HG03439 (cell line): ENCODE results near the gene INPP5B.

Experiments
- ATAC-seq: cut with Tn5 transposase; IDR thresholded peaks from one replicate; pipeline ENCODE4 v1.9.1; 2021; ENCODE audit warnings: mild to moderate bottlenecking, moderate library complexity; ENCODE audit not compliant: unreplicated experiment

INPP5B gene

GRCh38 chr1:37845049-37845646 is 101.7 kb downstream of the INPP5B start:
- no peak for ATAC-seq

GRCh38 chr1:37844536-37844935 is 102.3 kb downstream of the INPP5B start:
- no peak for ATAC-seq

GRCh38 chr1:37841652-37842051 is 105.2 kb downstream of the INPP5B start:
- ATAC-seq, result no peak

GRCh38 chr1:37840711-37841110 is 106.1 kb downstream of the INPP5B start:
- ATAC-seq, result no peak

GRCh38 chr1:37839676-37840075 is 107.2 kb downstream of the INPP5B start:
- no peak for ATAC-seq

- no peak for ATAC-seq
Observed at GRCh38 chr1:37836788-37837187, 110.1 kb downstream of the INPP5B start.

- no peak for ATAC-seq
Observed at GRCh38 chr1:37831809-37832208, 115.0 kb downstream of the INPP5B start.

GRCh38 chr1:37831109-37831508 is 115.7 kb downstream of the INPP5B start:
- no peak for ATAC-seq

GRCh38 chr1:37828410-37829074 is 118.3 kb downstream of the INPP5B start:
- ATAC-seq, result no peak

GRCh38 chr1:37825506-37825905 is 121.3 kb downstream of the INPP5B start:
- no peak for ATAC-seq

GRCh38 chr1:37824001-37824400 is 122.9 kb downstream of the INPP5B start:
- no peak for ATAC-seq

GRCh38 chr1:37822906-37823815 is 123.7 kb downstream of the INPP5B start:
- ATAC-seq, result no peak

- no peak for ATAC-seq
Observed at GRCh38 chr1:37821481-37821880, 125.4 kb downstream of the INPP5B start.

- ATAC-seq, result no peak
Observed at GRCh38 chr1:37817481-37817880, 129.4 kb downstream of the INPP5B start.

GRCh38 chr1:37814252-37814651 is 132.6 kb downstream of the INPP5B start:
- ATAC-seq, result no peak

- ATAC-seq, result no peak
Observed at GRCh38 chr1:37813529-37814145, 133.2 kb downstream of the INPP5B start.

- no peak for ATAC-seq
Observed at GRCh38 chr1:37811027-37811655, 135.7 kb downstream of the INPP5B start.
